NB4 (cell line): Measurements from ENCODE around the gene ZNF35.

ENCODE experiments used
- CTCF ChIP-seq: IDR thresholded peaks from one replicate; pipeline ENCODE4 v1.5.1; 2012; ENCODE audit warnings: low read depth, low read length
- POLR2A ChIP-seq: IDR thresholded peaks from 2 replicates; pipeline ENCODE4 v1.6.1; 2011; ENCODE audit warnings: mild to moderate bottlenecking; ENCODE audit not compliant: insufficient read length; ENCODE audit errors: extremely low read depth

DNA sequence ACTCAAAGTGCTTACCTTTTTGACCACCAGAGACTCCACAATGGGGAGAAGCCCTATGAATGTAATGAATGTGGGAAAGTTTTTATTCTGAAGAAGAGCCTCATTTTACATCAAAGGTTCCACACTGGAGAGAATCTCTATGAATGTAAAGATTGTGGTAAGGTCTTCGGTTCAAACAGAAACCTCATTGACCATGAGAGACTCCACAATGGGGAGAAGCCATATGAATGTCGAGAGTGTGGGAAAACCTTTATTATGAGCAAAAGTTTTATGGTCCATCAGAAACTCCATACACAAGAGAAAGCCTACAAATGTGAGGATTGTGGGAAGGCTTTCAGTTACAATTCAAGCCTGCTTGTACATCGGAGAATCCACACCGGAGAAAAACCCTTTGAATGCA lies 5.5 kb upstream of the ZNF35 start:
- TF ChIP-seq CTCF (no peak), POLR2A (no peak)
